Parathyroid adenoma (tissue), 2 donors: ENCODE results near the gene RNF214.
A peak's percentile ranks its signal among the peaks of the same experiment; 100 is the strongest.

Experiments
- H2AFZ ChIP-seq: fragments of 300-600 bp; sonication (generic); one replicate; pipeline ENCODE4 v1.7.0; 2017; ENCODE audit warnings: antibody characterized with exemption, mild to moderate bottlenecking
- H3K27ac ChIP-seq: fragments of 300-600 bp; sonication (generic); one replicate; pipeline ENCODE4 v1.7.0; 2017
- H3K27me3 ChIP-seq: fragments of 300-600 bp; sonication (generic); one replicate; pipeline ENCODE4 v1.7.0; 2017; ENCODE audit warnings: low read length; ENCODE audit not compliant: control insufficient read depth, insufficient read depth
- H3K36me3 ChIP-seq: fragments of 300-600 bp; sonication (generic); one replicate; pipeline ENCODE4 v1.7.0; 2017; ENCODE audit warnings: low read length; ENCODE audit not compliant: control insufficient read depth, insufficient read depth
- H3K4me1 ChIP-seq: fragments of 300-600 bp; sonication (generic); one replicate; pipeline ENCODE4 v1.7.0; 2017; ENCODE audit warnings: control low read depth
- H3K4me2 ChIP-seq: fragments of 300-600 bp; sonication (generic); one replicate; pipeline ENCODE4 v1.7.0; 2017; ENCODE audit warnings: low read length
- H3K4me3 ChIP-seq: fragments of 300-600 bp; sonication (generic); one replicate; pipeline ENCODE4 v1.7.0; 2017; ENCODE audit warnings: low read depth, low read length
- H3K79me2 ChIP-seq: fragments of 300-600 bp; sonication (generic); one replicate; pipeline ENCODE4 v1.7.0; 2017; ENCODE audit warnings: control low read depth
- H3K9ac ChIP-seq: fragments of 300-600 bp; sonication (generic); one replicate; pipeline ENCODE4 v1.7.0; 2017; ENCODE audit warnings: mild to moderate bottlenecking
- H3K9me3 ChIP-seq: fragments of 300-600 bp; sonication (generic); one replicate; pipeline ENCODE4 v1.7.0; 2017; ENCODE audit warnings: low read length; ENCODE audit not compliant: control insufficient read depth
- TF ChIP-seq, protein P1 (sequence below): fragments of 300-600 bp; sonication (generic); IDR thresholded peaks from one replicate; pipeline ENCODE4 v1.7.0; 2017; ENCODE audit warnings: antibody characterized with exemption, mild to moderate bottlenecking
- donor health status: primary hyperparathyroidism.

RNF214 gene

DNA sequence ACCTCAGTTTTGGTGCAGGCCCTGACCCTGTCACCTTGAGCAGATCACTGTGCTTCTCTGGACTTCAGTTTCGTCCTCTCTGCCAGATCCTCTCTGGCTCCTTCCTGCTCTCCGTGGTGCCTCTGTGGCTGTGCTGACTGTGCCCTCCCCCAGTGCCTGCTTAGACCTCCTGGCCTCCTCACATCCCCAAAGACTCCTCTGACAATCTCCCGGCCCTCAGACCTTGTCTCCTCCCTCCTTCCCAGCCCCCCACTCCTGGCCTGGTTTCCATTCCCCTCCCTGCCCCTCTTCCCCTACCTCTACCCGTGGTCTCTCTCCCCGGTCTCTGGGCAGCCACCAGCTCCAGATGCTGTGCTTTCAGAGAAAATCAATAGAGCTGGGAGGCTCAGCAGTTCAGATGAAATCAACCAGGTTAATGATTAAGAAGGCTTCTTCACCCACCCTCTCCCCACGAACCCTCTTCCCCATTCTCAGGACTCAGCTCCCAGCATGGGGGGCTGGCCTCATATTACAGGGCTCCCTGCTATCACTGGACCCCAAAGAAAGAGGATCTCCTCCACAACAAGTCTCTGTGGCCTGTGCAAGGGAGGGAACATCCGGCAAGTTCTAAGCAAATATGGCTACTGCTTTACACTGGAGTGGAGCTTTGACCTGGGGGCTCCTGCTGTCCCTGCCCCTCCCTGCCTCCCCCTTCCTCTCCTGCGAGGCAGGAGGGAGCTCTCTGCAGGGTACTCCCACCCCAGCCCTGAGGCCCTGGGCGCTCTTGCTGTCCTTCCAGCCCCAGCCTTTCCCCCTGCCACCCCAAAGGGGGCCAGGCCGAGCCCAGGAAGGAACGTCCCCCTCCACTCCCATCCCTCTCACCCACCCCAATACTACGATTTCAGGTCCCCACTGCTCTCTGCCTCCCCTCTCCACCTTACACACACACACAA, 67.1 kb downstream of the RNF214 start:
- Histone ChIP-seq H3K27ac (no peak overlapping the region), H3K27me3 (no peaks in the 10 kb centered on the region), H3K36me3 (no peaks in the 10 kb centered on the region), H2AFZ (peak overlapping the region; percentile 29), H3K4me3 (no peak overlapping the region), H3K9ac (no peak overlapping the region), H3K4me2 (no peak overlapping the region), H3K9me3 (no peaks in the 10 kb centered on the region), H3K4me1 (no peaks in the 10 kb centered on the region), H3K79me2 (no peaks in the 10 kb centered on the region)
- TF ChIP-seq, protein P1, sequence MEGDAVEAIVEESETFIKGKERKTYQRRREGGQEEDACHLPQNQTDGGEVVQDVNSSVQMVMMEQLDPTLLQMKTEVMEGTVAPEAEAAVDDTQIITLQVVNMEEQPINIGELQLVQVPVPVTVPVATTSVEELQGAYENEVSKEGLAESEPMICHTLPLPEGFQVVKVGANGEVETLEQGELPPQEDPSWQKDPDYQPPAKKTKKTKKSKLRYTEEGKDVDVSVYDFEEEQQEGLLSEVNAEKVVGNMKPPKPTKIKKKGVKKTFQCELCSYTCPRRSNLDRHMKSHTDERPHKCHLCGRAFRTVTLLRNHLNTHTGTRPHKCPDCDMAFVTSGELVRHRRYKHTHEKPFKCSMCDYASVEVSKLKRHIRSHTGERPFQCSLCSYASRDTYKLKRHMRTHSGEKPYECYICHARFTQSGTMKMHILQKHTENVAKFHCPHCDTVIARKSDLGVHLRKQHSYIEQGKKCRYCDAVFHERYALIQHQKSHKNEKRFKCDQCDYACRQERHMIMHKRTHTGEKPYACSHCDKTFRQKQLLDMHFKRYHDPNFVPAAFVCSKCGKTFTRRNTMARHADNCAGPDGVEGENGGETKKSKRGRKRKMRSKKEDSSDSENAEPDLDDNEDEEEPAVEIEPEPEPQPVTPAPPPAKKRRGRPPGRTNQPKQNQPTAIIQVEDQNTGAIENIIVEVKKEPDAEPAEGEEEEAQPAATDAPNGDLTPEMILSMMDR: no peak

DNA sequence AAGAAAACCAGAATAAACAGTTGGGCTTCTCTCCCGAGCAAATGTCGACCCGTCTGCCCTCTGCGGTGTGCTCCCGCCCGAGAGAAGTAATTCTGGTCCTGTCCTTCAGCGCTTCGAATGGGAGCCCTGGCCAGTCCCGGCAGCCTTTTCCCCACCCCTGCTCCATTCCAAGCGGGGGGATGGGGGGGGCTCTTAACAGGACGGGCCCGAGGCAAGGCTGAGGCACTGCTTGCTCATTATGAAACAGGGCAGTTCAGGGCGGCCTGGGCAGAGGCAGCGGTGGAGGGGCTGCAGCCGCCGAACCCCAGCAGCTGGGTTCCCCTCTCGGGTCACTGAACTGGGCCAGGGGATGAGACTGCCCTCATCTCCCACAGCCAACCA, 67.8 kb downstream of the RNF214 start:
- no peaks in the 10 kb centered on the region for H3K27me3 ChIP-seq
- H3K36me3 ChIP-seq: no peaks in the 10 kb centered on the region
- no peak overlapping the region for H3K9ac ChIP-seq
- no peak overlapping the region for H3K4me2 ChIP-seq
- no peaks in the 10 kb centered on the region for H3K79me2 ChIP-seq
- no peaks in the 10 kb centered on the region for H3K4me1 ChIP-seq
- no peak overlapping the region for H3K4me3 ChIP-seq
- no peaks in the 10 kb centered on the region for H3K9me3 ChIP-seq
- no peak overlapping the region for H3K27ac ChIP-seq
- H2AFZ ChIP-seq: peak overlapping the region; percentile 29
- TF ChIP-seq, protein P1: no peak

DNA sequence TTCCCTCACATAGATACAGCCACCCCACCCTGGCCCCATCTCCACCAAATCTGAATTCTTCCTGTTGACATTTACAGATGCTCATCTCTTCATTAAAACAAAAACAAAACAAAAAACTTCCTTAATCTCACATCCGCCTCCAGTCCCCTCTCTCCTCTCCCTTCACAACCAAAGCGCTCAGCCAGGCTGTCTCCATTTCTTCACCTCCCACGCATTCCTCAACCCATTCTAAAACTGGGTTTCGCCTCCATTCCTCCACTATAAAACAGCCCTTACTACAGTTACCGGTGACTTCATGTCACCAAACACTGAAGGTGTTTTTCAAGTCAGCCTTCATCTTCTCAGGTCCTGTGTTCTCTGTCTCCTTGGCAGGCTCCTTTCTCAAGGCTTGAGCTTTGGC, 68.3 kb downstream of the RNF214 start:
- Histone ChIP-seq H3K4me3 (no peak overlapping the region), H3K9me3 (no peaks in the 10 kb centered on the region), H3K4me2 (no peak overlapping the region), H3K79me2 (no peaks in the 10 kb centered on the region), H3K27ac (no peak overlapping the region), H3K9ac (no peak overlapping the region), H3K36me3 (no peaks in the 10 kb centered on the region), H3K27me3 (no peaks in the 10 kb centered on the region), H3K4me1 (no peaks in the 10 kb centered on the region), H2AFZ (peak overlapping the region; percentile 29)
- TF ChIP-seq, protein P1: no peak

DNA sequence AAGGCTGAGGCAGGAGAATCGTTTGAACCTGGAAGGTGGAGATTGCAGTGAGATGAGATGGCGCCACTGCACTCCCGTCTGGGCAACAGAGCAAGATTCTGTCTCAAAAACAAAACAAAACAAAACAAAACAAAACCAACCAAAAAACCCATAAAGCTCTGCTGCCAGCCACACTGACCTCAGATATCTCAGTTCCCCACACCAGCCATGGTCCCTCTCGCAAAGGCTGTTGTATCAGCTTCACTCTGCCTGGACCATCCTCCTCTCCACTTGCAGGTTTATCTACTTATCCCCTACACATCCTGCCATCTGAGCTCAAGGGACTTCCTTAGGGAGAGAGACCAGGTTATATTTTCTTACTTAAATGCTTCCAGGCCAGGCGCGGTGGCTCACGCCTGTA, 69.8 kb downstream of the RNF214 start:
- Histone ChIP-seq H3K27me3 (no peaks in the 10 kb centered on the region), H3K4me2 (no peak overlapping the region), H3K4me3 (no peak overlapping the region), H3K36me3 (no peaks in the 10 kb centered on the region), H3K9me3 (no peaks in the 10 kb centered on the region), H3K79me2 (no peaks in the 10 kb centered on the region), H3K27ac (no peak overlapping the region), H3K4me1 (no peaks in the 10 kb centered on the region), H2AFZ (no peak overlapping the region), H3K9ac (no peak overlapping the region)
- TF ChIP-seq, protein P1: no peak

DNA sequence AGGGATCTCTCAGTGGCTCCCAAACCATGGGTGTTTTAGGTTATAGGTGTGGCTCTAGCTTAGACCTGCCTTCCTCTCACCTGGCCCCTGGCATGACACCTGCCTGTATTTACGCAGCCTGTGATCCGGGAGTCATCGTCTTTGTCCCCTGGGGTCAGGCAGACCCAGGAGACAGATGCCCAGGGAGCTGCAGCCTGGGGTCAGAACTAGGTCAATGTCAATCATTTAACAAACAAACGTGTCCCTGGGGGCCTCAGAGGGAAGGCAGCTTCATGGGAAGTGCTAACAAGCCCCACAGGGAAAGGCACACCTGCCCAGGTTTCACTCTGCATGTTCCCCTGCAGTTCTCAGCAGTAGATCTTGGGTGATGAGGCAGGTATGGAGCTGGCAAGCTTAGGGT, 70.6 kb downstream of the RNF214 start:
- no peak overlapping the region for H2AFZ ChIP-seq
- no peak overlapping the region for H3K4me3 ChIP-seq
- no peaks in the 10 kb centered on the region for H3K36me3 ChIP-seq
- no peaks in the 10 kb centered on the region for H3K27me3 ChIP-seq
- no peaks in the 10 kb centered on the region for H3K9me3 ChIP-seq
- no peak overlapping the region for H3K4me2 ChIP-seq
- H3K27ac ChIP-seq: no peak overlapping the region
- no peak overlapping the region for H3K9ac ChIP-seq
- TF ChIP-seq, protein P1: no peak
- H3K4me1 ChIP-seq: no peaks in the 10 kb centered on the region
- no peaks in the 10 kb centered on the region for H3K79me2 ChIP-seq
